Endothelial cell of hepatic sinusoid (primary cell): ENCODE measurements around the gene IFNGR1.
"Not testable (repeated sequence)": the region's sequence is repeated elsewhere in the genome, so short reads cannot be mapped to it uniquely, and the experiment has no call there.

Experiments
- in situ Hi-C: cut with HindIII; loops from 2 replicates; pipeline ENCODE4 v1.10.0; 2017; ENCODE audit warnings: low sequenced_read_pairs

IFNGR1 gene

DNA sequence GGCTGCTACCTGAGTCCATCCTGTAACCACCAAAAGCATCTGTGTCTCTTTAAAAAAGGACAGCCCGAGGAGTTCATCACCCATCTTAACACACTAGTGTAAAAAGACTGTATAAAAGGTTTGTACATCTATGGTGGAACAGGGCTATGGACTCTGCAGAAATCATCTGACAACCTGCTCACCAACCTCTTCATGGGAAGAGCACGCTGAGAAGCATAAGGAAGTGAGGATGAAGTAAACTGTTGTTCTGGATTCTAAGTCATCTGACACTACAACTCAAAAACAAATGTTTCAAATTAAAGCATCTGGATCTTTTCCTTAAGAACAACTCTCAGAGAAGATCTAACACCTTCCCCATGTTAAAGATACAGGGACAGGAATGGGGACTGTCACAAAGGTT is 5.4 kb downstream of the IFNGR1 start:
- in situ Hi-C loops = no loop called here

DNA sequence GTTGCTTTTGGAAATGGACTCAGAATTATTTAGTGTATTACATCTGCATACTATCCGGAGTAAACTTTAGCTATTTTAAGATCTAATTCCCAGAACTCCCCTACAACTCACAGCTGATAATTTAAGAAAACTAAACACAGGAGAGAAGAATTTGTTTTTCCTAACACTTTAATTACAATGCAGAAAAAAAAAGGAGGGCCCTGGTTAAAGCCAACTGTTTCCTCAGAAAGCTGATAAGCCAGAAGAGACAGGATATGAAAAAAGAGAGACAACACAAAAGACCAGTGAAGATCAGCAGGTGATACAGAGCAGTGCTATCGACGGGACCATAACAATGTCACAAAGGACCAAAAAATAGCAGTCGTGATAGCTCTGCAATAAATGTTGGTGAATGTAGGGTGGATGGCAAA is 5.8 kb downstream of the IFNGR1 start:
- in situ Hi-C loops = no loop called here

DNA sequence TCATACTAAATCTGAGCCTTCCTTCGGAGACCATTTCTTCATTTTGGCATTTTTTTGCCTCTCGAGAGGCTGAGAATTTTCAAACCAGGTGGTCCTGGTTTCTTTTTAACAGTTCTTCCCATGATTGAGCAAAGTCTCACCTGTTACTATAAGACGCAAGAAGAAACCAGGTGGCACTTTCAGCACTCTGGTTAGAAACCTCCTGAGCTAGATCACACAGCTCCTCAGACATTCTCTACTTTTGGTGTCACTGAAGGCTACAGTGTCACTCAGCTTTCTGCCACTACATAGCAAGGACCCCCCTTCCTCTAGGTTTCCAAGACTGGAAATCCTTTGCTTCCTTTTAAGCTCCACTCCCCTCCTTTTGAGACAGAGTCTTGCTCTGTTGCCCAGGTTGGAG is 7.3 kb downstream of the IFNGR1 start:
- in situ Hi-C loops = no loop called here

DNA sequence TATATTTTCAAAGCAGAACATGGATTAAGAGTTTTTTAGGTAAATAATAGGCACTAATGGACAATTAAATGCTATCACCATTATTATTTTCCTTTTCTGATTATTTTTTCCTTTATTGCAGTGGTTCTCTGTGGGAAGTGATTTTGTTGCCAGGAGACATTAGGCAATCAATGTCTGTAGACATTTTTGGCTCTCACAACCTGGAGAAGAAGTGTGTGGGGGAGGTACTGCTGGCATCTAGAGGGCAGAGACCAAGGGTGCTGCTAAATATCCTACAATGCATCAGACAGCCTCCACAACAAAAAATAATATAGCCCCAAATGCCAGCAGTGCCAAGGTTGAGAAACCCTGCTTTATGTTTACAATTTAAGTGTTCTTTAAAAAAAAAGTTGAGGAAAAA is 8.3 kb downstream of the IFNGR1 start:
- in situ Hi-C loops = no loop called here

DNA sequence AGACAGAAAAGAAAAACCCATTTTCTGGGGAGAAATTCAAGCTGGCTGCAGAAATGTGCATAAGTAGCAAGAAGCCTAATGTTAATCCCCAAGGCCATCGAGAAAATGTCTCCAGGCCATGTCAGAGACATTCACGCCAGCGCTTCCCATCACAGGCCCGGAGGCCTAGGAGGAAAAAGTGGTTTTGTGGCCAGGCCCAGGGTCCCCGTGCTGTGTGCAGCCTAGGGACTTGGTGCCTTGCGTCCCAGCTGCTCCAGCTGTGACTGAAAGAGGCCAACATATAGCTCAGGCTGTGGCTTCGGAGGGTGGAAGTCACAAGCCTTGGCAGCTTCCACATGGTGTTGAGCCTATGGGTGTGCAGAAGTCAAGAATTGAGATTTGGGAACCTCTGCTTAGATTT is 10.9 kb downstream of the IFNGR1 start:
- in situ Hi-C loops = no loop called here

DNA sequence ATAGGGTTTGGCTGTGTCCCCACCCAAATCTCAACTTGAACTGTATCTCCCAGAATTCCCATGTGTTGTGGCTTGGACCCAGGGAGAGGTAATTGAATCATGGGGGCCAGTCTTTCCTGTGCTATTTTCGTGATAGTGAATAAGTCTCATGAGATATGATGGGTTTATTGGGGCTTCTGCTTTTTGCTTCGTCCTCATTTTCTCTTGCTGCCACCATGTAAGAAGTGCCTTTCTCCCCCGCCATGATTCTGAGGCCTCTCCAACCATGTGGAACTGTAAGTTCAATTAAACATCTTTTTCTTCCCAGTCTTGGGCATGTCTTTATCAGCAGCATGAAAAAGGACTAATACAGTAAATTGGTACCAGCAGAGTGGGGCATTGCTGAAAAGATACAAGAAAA is 11.7 kb downstream of the IFNGR1 start:
- in situ Hi-C loops = not testable (repeated sequence)

DNA sequence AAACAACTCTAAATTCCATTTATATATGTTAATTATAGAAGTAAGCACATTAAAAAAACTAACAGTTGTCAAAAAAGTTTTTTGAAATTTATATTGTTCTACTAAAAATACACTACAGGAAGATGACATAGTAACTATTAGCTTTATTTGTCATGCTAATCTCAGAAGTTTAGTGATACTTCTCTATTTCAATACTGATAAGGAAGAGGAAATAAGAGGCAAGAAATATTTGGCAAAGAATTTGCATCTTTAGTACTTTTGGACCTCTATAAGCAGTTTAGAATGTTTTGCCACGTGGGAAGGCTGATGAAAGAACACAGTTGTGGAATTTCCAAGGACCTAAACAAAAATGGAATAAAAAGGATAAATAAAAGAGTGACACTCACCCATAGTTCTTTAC is 12.6 kb downstream of the IFNGR1 start:
- in situ Hi-C loops = no loop called here

DNA sequence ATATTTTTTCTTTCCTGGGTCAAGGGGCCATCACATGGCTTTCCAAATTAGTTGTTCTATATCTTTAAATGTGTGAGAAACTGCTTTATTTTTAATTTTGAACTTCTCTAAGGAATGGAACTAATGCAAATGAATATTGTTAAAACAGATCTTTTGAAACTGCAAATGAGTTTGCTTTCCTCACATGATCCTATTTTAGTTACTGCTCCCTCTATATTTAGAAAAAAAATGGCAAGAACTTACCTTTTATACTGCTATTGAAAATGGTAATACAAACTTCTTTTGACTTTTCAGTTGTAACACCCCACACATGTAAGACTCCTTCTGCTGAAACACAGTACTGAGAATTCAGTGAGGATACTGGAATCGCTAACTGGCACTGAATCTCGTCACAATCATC is 15.9 kb downstream of the IFNGR1 start:
- in situ Hi-C loops = no loop called here

DNA sequence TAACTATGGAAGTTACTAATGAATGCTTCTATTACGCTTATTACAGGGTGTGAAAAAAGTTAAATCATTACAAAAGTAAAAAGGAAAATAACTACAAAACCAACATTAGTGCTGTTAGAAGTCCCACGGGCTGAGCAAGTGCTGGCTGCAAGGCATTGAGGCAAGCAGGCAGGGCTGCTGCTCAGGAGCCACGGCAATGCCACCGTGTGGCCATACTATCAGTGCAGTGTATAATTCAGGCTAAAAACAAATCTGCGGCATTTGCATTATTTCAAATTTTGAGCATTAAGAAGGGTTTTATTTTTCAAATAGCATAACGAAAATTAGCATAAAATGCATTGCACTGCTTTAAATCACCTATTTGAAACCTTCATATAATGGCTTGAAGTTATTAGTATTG is 17.1 kb downstream of the IFNGR1 start:
- in situ Hi-C loops = no loop called here

DNA sequence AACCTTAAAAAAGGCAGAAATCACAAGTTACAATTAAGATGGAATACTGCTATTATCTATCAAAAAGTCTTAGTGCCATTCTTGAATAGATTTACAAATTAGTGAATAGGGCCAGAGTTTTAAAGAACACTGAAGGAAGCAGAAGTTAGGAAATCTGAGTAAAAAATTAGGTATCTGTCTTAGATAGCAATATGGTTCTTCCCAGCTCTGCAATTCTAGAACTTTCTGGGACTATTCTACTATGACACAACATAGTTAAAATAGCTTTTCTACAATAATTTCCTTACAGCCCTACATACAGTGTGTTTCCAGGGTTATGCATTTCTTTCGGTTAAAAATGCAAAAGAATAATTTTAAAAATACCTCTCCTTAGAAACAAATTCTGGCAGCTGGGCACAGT is 18.2 kb downstream of the IFNGR1 start:
- in situ Hi-C loops = no loop called here

DNA sequence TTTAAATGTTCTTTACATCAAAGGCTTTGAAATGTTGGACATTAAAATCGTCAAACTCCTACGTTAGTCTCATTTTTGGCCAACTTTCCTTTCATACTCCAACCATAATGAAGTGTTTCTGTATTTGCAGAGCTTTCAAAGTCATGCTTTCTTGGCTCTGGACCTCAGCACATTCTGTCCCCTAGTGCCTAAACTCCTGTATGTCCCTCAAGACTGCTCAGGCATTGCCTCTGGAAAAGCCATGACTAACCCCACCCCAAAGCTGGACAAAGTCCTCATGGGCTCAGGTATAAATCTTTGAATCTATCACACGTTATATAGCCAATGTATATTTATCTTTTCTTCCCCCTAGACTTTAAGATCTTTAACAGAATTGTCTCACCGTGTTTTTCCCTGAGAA is 18.9 kb downstream of the IFNGR1 start:
- in situ Hi-C loops = no loop called here

DNA sequence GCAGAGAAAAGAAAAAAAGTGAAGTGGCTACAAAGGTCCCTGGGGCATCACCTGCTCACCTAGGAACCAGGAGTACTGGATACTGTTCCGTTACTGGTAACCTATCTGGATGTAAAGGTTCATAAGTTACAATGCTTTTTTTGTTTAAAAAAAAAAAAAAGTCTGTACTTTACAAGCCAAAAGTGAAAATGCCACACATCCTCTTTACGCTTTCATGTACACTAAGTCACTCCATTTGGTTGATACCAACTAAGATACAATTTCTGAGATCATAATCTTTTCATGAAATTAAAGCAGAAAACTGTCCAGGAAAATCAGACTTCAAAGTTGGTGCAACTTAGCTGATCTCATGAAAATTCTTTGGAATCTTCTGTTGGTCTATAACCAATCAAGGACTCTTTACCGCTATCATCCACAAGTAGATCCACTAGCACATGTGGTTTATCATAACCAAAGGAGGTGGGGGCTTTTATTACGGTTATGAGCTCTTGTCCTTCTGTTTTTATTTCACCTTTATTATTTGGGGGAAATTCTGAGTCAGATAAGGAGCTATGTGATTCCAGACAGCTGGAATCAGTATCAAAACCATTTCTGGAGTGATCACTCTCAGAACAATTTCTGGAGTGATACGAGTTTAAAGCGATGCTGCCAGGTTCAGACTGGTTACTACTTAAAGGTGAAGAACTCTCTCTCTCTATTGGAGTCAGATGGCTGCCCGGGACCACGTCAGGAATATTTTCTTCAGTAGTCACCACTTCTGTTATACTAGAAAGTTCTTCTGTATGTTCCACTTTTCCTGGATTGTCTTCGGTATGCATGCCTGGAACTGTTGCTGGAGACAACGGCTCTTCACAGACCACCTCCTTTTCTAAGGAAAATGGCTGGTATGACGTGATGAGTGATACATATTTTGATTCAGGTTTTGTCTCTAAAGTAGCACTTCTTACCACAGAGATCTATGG is 21.2 kb downstream of the IFNGR1 start:
- in situ Hi-C loops = no loop called here

DNA sequence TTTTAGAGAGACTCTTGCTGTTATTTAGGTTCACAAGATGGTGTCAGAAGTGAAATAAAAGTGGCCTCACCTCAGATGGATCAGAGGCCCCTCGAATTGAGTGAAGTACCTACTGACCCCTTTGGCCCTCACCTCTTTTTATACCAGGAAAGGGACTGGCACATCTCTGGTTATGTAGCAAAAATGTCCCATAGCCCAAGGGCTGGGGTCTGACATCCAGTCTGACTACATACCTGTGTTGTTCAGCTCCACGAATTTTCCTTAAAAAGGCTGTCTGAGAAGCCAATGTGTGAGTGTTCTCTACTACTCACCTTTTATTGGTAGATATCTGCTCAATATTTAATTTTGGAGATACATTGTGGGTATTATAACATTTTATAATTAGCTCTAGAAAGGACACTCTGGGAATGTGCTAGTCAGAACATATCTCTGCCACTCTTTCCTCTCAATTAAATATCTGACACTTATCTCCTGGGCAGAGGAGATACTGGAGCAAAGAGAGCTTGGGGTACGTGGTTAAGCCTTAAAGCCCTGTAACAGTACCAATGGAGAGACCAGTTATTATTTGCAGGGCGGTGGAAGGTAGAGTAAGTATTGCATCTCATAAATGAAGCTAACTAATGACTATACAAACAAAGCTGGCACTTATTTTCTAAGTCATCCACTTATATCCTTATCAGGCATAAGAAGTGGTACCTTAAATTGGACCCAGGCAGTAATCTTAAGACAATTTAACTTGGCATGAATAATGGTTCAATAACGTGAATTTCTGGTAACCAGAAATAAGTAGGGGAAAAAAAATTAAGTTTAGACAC is 25.7 kb downstream of the IFNGR1 start:
- in situ Hi-C loops = no loop called here

DNA sequence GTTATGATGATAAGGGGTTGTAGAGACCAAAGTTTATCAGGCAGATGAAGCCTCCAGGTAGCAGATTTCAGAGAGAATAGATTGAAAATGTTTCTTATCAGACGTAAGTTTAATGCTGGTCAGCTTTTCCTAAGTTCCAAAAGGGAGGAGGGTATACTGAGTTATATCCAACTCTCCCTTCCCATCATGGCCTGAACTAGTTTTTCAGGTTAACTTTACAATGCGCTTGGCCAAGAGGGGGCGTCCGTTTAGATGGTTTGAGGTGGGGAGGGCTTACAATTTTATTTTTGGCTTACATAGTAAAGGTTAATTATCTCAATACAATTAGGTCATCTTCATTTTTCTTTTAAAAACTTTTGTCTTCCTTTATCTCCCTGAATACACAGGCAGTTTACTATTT is 26.4 kb downstream of the IFNGR1 start:
- in situ Hi-C loops = no loop called here

DNA sequence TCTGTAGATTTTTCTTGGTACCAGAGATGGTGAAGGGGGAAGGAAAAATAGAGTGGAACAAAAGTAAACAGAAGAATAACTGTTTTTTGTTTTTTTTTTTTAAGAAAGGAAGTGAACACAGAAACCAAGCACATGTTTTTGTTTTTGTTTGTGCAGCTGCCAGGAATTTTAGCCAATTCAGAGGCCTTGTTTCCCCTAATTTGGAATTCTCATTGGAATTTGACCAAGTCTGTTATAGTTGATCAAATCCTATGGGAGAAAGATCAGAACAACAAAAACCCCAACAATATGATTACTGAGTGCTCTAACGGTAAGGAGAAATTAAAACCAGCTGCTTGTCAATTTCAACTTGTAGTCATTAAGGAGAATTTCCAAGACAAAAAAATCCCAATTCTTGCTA is 27.5 kb downstream of the IFNGR1 start:
- in situ Hi-C loops = no loop called here

DNA sequence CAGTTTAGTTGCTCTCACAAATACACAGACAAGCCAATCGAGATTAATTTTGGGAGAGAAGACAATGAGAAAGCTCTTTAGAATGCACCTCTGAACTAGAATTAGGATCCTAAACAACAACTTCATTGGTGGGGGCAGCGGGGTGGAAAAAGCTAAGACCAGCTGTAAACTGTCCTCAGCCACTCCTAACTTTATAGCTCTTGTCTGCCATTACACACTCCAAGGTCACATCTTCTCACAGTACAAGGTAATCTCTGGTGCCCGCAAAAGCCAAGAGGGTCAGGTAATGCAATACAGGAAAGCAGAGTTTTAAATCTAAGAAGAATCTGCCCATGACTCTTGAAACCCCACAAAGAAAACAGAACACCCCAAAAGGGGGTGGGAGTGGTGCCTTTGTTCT is 27.9 kb downstream of the IFNGR1 start:
- in situ Hi-C loops = no loop called here

DNA sequence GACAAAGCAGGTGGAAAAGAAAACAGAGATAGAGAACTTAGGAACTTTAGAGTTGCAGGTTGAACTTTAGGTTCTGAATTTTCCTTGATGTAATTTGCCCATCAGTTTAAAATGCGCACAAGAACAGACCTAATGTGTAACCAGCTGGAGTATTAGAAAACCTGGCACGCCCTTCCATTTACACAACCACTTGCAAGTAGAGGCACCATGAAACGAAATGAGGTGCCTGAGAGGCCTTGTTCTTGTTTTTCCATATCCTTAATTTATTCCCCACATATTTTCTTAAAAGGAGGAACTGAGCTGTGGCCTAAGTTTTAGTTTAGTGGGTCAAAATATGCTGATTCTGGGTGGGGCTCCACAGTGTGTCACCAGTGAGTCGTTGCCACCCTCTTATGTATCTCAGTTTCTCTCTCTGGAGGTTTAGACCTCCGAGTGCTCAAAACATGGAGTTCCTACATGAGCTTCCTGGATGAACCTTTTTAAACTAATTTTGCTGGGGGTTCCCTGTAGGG is 28.5 kb downstream of the IFNGR1 start:
- in situ Hi-C loops = no loop called here

DNA sequence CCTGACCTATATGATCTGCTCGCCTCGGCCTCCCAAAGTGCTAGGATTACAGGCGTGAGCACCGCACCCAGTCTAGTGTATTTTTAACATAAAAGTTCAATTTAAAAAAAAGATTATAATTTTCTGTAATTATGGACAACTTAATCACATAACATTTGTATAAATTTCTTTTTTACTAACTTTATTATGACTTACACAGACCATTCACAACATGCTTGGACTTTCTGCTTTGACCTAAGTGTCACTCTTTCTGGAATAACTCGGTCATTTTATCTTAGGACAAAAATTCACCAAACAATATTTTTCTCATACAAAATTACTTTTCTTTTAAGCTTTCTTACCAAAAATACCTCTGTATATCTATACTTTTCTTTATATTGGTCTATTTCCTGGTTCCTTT is 30.3 kb downstream of the IFNGR1 start:
- in situ Hi-C loops = no loop called here

DNA sequence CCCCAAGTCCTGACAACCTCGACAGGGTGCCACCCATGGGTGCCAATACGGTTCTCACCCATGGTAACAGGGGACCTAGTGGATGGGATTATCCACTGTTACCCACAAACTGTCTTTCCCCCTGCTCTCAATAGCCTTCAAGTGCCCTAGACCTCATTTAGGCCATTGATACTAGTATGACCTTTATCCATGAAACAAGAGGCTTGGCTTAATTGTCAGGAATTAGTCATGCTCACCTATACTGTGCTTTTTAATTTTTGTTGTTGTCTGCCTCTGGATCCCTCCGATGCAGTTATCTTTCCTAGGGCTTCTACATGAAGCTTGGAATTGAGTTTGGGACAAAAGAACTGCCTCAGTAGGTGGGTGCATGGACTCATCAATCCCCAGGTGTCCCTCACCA is 33.9 kb downstream of the IFNGR1 start:
- in situ Hi-C loops = no loop called here

DNA sequence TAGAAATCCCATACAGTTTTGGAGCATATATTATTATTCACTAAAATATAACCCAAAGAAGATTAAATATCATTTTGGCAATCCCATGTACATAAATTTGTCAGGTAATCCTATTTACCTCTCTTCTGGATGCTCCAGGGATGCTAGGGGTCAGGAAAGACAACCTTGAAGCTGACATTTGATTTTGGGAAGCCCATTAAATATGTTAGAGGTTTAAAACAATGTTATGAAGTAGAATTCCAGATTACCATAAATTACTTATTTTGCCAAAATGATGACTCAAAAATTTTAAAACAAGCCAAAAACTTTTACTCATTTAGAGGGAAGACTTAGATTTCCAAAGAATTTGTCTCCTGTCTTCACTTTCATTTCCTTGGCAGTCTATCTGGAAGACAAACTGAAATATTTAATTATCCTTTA is 36.5 kb downstream of the IFNGR1 start:
- in situ Hi-C loops = no loop called here

DNA sequence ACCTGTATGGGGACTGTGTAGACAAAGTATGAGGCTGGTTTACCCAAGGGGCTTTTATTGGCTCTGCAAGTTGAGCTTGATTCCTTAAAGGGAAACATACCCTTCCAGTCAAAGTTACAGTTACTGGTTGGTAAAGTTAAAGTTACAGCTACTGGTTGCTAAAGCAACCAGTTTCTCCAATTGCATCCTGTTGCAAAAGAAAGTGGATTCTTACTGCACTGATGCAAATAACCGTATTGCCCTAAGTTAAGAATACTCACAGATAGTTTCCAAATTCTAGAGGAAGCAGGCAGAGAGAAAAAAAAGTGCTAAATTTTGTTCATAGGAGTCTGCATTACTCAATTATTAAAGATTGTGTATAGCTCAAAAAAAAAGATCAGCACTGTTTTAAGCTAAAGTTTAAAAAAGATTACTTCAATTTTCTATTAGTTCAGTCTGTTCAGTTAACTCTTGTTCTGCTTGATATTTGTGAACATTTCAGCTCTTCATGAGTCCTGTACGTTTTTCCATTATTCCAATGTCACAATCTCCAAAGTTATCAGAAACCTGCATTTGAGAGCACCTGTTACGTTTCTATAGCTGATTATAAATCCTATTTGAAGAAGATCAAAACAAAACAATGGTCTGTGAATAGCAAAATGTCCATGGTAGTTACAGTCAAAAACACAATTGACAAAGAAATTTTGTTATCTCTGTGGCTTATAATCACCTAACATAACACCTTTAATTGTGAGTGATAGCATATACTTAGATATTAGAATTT is 37.1 kb downstream of the IFNGR1 start:
- in situ Hi-C loops = no loop called here
